GM18861 (cell line): ENCODE results near the gene NT5DC3.
A peak's percentile ranks its signal among the peaks of the same experiment; 100 is the strongest.

ENCODE experiments used
- ATAC-seq: cut with Tn5 transposase; IDR thresholded peaks from one replicate; pipeline ENCODE4 v1.9.1; 2021; ENCODE audit not compliant: unreplicated experiment

The NT5DC3 gene

DNA sequence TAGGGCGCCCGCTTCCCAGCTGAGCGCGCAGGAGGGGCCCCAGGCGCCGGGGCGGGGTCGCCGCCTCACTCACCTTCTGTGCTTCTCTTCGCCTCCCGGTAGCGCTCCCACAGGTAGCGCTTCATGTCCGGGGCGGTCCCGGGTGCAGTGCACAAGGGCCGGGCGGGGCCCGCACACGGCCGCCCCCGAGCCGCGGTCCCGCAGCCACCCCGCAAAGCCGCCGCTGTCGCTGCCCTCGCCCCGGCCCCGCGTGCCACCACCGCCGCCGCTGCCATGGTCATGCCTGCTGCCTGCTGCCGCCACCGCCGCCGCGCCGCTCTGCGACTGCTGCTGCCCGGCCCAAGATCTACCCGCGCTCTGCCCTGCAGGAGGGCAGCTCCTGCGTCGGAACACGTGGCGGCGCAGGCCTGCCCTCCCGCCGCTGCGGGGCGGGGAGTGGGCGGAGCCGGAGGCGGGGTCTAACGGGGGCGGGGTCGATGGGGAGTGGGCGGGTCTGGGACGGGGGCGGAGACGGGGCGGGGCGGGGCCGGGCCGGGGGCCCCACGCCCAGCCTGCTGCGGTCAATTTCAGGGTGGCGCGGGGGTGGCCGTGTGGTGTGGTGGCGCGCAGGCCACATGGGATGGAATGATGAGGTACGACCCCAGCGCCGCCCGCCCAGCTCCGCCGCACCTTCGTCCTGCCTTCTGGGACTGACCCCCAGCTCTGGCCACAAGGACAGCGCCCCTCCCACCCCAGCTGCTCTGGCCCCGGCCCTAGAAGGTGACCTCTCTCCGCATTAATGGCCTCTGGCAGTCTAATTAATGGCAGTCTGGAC lies at the start of gene NT5DC3:
Gene NT5DC3, minus strand, starts transcription at position 359 of the 814 bp plus-strand sequence. Its CDS starts 78 bp downstream, at position 281.
- peak; percentile 64 for ATAC-seq

DNA sequence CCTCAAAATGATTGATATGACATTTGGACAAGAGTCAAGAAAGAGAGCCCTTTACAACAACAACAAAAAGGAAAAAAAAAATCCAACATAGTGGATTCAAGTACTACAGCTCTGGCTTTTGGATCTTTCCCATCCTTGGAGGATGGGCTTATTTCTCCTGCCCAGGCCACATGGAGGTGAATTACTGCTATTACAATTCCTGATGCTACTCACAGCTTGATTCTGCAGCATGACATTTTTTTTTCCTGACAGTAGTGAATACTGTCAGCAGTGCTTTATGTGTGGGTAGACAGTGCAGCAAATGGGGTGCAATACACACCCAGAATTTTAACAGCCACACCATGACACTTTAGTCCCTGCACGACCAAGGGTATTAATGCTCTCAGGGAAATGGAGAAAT lies 46.7 kb upstream of the NT5DC3 start:
- ATAC-seq = no peak

DNA sequence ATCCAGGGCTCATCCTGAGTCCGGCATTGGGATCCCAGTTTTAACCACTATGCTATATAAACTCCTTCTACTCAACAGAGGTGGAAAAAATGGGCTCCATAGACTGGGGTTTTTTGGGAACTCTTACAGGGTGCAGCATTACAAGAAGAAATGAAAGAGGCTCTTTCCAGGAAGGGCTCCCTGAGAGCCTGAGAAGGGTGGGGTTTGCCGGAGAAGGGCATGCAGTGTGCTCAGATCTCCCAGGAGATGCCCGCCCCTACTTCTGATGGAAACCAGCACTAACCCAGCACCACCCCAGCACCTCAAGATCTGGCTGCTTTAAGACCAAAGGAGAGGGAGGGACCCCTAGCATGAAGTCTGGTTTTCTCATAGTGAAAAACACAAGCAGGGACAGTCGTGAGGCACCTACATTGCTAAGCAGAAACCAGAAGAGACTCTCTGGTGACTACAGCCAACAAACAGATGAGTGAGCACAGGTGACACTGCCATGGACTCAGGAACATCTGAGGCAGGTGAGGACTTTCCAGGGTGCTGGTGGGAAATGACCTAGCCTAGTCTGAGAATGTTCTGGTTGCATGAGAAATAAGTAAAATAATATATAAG lies 45.3 kb upstream of the NT5DC3 start:
- ATAC-seq = no peak

DNA sequence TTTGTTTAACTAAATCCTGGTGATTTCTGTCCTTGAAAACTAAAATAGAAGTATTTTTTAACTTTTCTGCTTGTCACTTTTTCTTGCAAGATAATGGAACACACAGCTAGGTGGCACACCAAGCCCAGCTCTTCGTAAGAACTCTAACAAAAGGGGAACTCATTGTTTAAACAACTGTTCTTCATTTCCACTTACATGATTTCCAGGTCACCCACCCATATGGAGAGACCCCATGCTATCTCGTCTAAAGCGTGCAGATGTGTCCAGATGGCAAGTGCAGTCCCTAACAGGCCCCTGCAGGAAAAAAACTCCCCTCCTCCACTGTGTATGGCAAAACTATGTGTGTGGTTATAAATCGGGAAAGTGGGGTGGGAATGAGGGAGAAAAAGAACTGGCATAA lies 43.3 kb upstream of the NT5DC3 start:
- no peak for ATAC-seq

DNA sequence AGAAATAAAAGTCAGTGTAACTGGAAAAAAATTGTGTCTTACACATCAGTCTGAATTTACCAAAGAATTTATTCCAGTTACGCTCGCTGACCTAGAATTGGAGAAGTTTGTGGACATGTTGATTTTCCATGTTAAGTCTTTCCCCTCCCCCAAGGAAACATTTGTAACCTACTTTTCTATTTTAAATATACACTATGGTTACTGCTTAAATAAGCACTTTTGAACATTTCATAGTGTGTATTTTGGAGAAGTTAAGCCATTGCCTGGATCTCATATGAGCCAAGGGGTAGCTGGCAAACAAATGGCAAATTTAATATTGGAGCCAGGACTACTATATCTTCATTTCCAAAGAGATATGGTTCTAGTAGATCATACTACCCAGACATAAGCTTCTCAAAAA lies 42.9 kb upstream of the NT5DC3 start:
- ATAC-seq = no peak

DNA sequence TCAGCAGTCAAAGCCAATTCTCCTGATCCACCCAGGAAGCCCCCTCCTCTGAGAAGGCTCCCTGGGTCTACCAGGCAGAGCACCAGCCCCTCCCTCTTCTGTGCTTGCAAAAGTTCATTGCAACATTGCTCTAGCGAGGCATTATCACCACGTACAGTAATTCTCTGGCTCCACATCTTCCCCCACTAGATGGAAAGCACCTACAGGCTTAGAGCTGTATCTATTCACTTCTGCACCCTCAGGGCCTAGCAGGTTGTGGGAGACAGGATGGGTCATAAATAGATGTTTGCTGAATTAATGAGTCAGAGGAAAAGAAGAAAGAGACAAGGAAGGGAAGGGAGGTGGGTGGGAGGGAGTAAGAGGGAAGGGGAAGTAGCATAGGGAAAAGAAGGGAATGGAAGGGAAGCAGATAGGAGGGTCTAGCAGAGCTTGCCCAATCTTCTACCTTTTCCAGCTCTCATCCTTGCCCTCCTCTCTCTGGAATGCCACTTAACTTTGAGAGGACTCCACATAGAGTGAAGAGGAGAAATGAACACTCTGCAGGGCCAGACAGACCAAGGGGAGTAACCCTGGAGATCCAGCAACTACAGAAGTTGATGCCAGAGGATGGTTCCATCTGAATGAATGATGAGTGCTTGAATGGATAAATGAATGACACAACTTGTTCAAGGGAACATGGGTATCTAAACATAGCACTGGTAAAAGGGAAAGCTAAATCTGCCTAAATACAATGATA lies 42.0 kb upstream of the NT5DC3 start:
- no peak for ATAC-seq

DNA sequence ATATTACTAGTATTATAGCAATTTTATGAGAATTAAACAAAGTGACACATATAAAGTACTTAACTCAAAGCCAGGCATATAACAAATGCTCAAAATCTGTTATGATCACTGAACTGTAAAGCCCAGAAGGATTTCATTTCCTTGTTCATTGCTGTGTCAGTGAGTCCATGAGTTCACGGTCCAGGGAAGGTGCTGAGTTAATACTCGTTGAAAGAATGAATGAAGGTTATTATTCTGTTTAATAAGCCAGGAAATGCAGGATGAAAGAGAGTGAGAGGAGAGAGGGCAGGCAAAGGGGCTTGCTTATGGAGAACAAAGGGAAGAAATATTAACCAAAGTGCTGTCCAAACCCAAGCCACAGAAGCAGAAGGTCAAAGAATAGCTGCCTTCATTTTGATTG lies 40.2 kb upstream of the NT5DC3 start:
- ATAC-seq = no peak

DNA sequence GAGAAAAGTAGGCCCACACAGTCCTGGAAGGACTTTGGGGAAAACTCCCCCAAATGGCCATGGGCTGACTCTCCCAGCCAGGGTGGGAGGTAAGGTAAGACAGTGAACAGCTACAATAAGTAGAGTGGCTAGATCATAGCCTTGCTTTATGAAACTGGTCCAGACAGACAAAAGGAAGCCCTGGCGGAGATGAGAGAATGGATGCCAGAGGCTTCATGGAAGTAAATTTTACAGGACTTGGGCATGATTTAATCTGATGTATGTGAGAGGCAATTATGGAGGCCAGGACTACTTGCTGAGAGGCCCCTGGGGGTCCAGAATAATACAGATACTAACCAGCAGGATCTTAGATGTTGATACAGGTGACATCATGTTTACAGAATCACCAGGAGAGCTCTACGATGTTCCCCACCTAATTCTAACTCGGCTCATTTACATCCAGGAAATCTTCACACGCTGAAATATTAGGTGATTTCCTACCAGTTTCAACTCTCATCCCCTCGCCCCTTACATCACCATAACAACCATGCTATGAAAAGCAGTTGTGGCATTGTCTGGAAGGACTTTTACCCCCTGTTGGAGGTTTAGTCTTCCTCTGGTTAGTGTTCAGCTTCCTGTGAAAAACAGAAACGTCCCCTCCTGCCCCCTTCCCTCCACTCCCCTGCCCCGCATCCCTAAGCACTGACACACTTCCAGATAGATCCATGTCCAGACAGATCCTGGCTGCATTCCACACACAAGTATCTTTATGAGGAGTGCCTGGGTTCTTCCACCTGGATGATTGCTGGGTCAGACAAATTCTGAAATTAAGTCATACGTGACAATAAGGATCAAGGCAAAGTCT lies 39.5 kb upstream of the NT5DC3 start:
- ATAC-seq = peak; percentile 42

DNA sequence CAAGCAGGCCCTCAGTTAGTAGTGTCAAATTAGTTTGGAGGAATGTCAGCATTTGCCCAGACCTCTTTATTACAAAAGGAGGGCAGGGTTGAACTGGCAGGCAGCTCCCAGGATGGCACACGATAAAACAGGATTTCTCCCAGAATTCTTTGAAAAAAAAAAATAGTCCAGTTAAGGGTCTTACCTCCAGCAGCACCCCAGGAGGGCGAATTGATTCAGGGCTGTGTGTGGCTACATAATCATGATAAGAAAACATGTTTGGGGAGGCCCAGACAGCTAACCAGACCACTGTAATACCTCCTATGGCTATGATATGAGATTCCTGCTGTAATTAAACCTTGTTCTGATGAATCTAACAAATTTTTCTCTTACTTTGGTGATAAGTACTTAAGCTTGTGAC lies 38.8 kb upstream of the NT5DC3 start:
- ATAC-seq = no peak

DNA sequence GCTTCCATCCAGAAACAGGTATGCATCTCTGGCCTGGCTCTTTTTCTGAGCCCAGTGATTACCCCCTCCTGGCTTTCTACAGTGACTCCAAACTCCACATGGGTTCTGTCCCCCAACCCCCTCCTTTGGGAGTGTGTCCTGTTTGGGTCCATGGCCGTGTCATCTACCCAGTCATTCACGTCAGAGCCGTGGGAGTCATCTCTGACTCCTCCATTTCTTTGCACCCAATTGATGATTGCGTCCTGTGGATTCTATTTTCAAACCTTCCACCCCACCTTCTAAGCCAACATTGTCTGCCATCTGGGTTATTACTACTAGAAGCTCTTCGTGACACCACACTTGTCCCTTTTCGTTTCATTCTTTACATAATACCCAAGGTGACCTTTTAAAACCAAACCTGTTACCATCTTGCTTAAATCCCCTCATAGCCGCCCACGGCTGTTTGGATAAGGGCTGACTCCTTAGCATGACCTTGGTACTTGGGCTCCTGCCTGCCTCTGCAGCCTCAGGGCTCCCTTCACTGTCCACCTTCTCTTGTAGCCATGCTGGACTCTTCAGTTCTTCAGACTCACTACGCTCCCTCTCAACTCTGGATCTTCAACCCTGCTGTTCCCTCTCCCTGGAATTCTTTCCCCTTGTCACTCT lies 38.1 kb upstream of the NT5DC3 start:
- ATAC-seq = no peak

DNA sequence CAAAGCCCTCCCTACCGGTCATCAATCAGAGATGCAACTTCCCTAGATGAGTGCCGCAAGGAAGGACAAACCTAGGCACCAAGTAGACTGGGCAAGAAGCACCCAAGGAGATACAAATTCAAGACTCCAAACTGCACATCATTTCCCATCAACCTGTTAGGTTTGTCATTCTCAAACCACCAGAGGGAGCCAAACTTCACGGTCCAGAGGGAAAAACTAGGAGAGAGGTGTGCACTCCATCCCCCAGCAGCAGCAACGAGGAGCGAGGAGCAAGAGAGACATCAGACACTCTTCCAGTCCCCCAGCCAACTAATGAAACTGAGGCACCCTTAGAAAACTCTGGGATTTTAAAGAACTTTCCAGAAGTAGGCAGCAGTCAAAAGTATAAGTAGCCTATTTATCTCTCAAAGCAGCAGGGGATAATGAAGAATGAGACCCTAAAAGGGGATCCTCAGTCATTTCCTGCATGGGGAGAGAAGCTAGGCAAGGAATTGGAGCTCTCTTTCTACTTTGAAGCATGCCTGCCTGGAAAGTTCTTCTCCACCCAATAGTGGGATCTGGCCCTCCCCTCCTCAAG lies 37.0 kb upstream of the NT5DC3 start:
- ATAC-seq = no peak

DNA sequence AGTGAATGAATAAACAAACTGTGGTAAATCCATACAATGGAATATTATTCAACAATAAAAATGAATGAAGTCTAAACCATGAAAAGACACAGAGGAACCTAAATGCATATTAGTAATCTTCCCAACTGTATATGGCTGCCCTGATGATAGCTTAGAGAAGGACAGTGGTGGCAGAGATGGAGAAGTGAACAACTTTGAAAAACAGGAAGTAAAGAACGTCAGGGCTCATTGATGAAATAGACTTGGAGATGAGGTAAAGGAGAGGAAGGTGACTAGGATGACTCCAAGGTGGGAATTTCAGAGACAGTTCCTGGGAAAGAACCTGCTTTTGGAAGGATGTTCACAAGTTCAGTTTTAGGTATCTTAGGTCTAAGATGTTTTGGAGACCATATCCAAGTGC lies 36.3 kb upstream of the NT5DC3 start:
- no peak for ATAC-seq

DNA sequence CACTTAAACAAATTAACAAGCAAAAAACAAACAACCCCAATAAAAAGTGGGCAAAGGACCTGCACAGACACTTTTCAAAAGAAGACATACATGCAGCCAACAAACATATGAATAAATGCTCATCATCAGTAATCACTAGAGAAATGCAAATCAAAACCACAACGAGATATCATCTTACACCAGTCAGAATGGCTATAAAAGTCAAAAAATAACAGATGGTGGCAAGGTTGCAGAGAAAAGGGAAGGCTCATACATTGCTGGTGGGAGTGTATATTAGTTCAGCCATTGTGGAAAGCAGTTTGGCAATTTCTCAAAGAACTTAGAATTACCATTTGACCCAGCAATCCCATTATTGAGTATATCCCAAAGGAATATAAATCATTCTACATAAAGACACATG lies 34.6 kb upstream of the NT5DC3 start:
- no peak for ATAC-seq

DNA sequence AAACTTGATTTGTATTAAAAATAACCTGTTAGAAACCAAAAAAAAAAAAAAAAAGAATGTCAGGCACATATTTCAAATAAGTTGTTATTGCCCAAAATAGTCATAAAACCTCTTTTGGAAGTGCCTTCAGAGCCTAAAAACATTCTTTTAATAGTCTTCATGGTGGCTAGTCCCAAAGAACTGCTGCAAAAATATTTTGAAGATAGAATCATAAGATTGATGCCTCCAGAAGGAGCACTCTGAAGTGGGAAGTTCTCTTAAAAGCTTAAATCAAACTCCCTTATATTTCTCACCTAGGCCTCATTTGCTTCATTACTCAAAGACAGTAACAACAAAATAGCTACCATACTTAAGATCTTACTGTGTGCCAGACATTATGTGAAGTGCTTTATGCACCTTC lies 27.2 kb upstream of the NT5DC3 start:
- no peak for ATAC-seq

DNA sequence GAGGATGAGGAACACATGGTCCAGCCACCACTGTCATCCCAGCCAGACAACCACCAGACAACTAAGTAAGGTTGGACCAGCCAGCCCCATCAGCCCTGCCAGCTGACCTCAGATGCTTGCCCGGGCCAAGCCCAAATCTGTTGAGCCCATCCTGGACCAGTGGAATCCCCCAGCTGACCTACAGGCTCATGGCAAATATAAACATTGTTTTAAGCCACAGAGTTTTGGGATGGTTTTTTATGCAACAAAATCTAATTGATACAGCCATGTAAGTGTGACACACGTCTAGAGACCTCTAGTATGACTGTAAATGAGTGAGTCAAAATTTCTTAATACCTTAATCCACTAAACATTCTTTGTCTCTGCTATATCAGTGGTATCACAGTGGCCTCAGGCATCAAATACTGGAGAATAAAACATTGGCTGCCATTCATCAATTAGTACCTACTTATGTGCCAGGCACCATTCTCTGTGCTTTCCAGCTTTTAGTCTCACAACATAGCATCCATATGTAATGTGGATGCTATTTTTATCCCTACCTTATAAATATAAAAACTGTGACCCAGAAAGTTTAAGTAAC lies 24.2 kb upstream of the NT5DC3 start:
- ATAC-seq = no peak

DNA sequence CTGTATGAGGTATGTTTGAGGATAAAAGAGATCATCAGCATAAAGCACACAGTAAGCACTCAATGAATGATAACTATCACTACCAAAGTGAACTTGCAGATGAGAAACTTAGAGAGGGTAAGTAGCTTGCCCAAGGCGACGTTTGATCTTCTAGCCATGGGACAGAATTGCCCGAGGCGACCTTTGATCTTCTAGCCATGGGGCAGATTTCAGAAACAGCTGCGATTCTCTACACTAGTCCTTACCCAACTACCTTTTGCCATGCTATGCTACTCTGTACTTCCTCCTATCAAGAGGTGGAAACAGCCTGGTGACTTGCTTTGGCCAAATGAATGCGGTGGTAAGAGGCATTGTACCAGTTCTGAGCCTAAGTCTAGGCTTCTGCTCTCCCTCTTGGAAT lies 23.7 kb upstream of the NT5DC3 start:
- no peak for ATAC-seq

DNA sequence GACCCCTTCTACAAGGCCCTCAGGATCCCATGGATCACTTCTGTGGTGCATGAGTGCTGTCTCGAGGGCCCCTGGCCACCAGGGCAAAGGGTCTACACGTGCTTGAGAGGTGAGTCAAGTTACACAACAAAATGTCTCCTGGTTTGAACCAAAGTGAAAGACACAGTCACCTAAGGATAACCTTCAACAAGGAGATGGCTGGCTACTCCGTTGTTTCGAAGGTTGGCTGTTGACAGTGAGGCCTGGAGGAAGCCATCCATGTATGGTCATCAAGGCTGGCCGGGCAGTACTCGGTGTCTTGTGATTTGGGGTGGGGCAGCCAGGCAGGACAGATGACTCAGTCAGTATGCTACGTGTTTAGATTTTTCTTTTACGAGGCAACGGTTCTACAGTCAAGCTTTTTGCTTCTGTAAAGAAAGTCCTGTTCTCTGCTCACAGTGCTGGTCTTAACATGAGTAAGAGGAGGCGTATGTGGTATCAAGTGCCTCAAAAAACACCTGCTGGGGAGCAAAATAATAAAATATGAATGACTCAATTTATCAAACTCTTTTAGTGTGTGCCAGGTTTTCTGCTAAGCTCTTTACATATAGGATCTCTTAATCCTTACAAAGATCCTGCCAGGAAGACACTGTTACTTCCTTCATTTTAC lies 18.0 kb upstream of the NT5DC3 start:
- no peak for ATAC-seq

DNA sequence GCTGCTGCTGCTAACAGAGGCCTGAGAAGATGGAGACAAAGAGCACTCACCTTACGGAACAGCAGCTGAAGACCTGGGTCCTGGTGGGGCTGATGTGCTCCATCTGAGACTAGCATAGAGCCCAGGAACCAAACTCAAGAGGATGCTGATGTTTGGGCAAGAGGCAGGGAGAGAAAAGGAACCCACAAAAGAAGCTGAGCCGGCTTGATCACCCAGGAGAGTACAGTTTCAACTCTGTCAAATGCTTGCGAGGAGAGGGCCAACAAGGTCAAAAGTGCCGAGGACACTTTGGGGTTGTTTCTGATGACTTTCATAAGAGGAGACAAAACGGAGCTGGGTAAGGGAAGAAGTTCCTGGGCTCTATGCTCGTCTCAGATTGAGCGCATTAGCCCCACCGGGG lies 17.3 kb upstream of the NT5DC3 start:
- ATAC-seq = no peak

DNA sequence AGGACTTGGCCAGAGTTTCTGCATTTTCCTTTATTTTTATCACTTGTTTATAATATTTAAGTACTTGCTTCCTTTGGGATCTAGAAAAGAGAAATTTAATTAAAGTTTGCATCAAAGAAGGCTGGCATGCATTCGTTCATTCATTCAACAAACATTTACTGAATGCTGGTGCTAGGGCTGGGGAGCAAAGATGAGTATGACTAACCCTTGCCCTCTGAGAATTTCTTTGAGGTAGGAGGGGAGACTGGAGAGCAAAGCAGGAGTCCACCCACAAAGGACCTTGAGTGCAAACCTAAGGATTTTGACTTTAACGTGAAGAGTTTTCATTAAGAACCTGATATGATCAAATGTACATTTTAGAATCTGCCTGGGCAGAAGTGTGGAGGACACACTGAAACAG lies 16.1 kb upstream of the NT5DC3 start:
- ATAC-seq = no peak
